Fibroblast of villous mesenchyme (primary cell): ENCODE results near the gene GLB1L2. TPM values are rescaled to one million over a fixed set of nuclear protein-coding genes. Genes with fewer than 3 reads are reported as not detected.

Experiments used
- DNase-seq: peaks from one replicate; pipeline ENCODE4 v3.0.0-alpha.2; 2010; ENCODE audit warnings: low read depth
- H3K4me3 ChIP-seq: 2 replicates; pipeline ENCODE4 v1.5.1; 2011; ENCODE audit warnings: low read depth, mild to moderate bottlenecking, low read length
- CTCF ChIP-seq: IDR thresholded peaks from 2 replicates; pipeline ENCODE4 v1.5.1; 2012; ENCODE audit warnings: low read depth, mild to moderate bottlenecking, low read length; ENCODE audit not compliant: insufficient read depth
- total RNA-seq: library from RNA; depleted of rRNA; stranded (reverse); fragments of >200 nt; gene quantifications from 2 replicates; pipeline ENCODE4 v1.2.3, GENCODE V29; 2012

The GLB1L2 gene
- total RNA-seq, 1 donor = not detected

- H3K4me3 ChIP-seq = no peak overlapping the region
- peak; percentile 8 for DNase-seq
- no peak for TF ChIP-seq CTCF
Observed at GRCh38 chr11:134355656-134356055, 23.9 kb downstream of the GLB1L2 start.

- no peak for TF ChIP-seq CTCF
- no peak overlapping the region for H3K4me3 ChIP-seq
- no peak for DNase-seq
Observed at GRCh38 chr11:134356656-134357544, 25.1 kb downstream of the GLB1L2 start.

- no peak overlapping the region for H3K4me3 ChIP-seq
- no peak for TF ChIP-seq CTCF
- DNase-seq = no peak
Observed at GRCh38 chr11:134357545-134357839, 25.7 kb downstream of the GLB1L2 start.

GRCh38 chr11:134358165-134358855 lies 26.5 kb downstream of the GLB1L2 start:
- no peak for DNase-seq
- no peak for TF ChIP-seq CTCF

GRCh38 chr11:134358856-134359490 lies 27.2 kb downstream of the GLB1L2 start:
- no peak for TF ChIP-seq CTCF
- H3K4me3 ChIP-seq = no peak overlapping the region
- no peak for DNase-seq

More at GRCh38 chr11:134358165-134358855, 26.5 kb downstream of the GLB1L2 start:
- H3K4me3 ChIP-seq = no peak overlapping the region

GRCh38 chr11:134359646-134360045 lies 27.9 kb downstream of the GLB1L2 start:
- DNase-seq = no peak
- TF ChIP-seq CTCF = no peak
- H3K4me3 ChIP-seq = no peak overlapping the region
